Measurements from ENCODE around the gene ANKRD12.

The ANKRD12 gene

GRCh38 chr18:9328776-9329175, 192.2 kb downstream of the ANKRD12 start:
- Mint-ChIP-seq H3K4me3 (no peak overlapping the region), H3K9me3 (no peaks in the 10 kb centered on the region), H3K4me1 (peaks cover 2% of the 10 kb centered on the region), H3K27ac (no peak overlapping the region), H3K36me3 (no peaks in the 10 kb centered on the region)
- ATAC-seq (no peak), DNase-seq (ENCODE audit: low spot score in 2 of 2) (no peak)

- peaks cover 7% of the 10 kb centered on the region for H3K4me1 Mint-ChIP-seq
- ATAC-seq: no peak
These were observed 192.9 kb downstream of the ANKRD12 start for GRCh38 chr18:9329471-9329870.

GRCh38 chr18:9330419-9330818, 193.8 kb downstream of the ANKRD12 start:
- Mint-ChIP-seq H3K36me3 (peaks cover 7% of the 10 kb centered on the region), H3K4me3 (no peak overlapping the region), H3K9me3 (no peaks in the 10 kb centered on the region), H3K27ac (no peak overlapping the region), H3K4me1 (peaks cover 7% of the 10 kb centered on the region)
- DNase-seq (ENCODE audit: low spot score in 2 of 2) (no peak), ATAC-seq (no peak)

More at GRCh38 chr18:9329471-9329870, 192.9 kb downstream of the ANKRD12 start:
- Mint-ChIP-seq H3K9me3 (no peaks in the 10 kb centered on the region), H3K27ac (no peak overlapping the region), H3K4me3 (no peak overlapping the region), H3K36me3 (peaks cover 6% of the 10 kb centered on the region)
- no peak for DNase-seq (ENCODE audit: low spot score in 2 of 2)

- Mint-ChIP-seq H3K4me3 (peak overlapping the region; percentile 87), H3K27ac (peak overlapping the region; percentile 88), H3K4me1 (peaks cover 26% of the 10 kb centered on the region), H3K9me3 (no peaks in the 10 kb centered on the region), H3K36me3 (peaks cover 19% of the 10 kb centered on the region)
- ATAC-seq (peak; percentile 67), DNase-seq (ENCODE audit: low spot score in 2 of 2) (no peak)
These were observed 197.1 kb downstream of the ANKRD12 start for GRCh38 chr18:9333441-9334328.

- DNase-seq (ENCODE audit: low spot score in 2 of 2): peak; percentile 91 to 94
- ATAC-seq: peak; percentile 90
- H3K4me1 Mint-ChIP-seq: peaks cover 28% of the 10 kb centered on the region
- H3K27ac Mint-ChIP-seq: peak within 1 kb of the TSS; percentile 88
- peak within 1 kb of the TSS; percentile 87 for H3K4me3 Mint-ChIP-seq
- H3K9me3 Mint-ChIP-seq: no peaks in the 10 kb centered on the region
- peaks cover 27% of the 10 kb centered on the region for H3K36me3 Mint-ChIP-seq
These were observed 197.9 kb downstream of the ANKRD12 start, which contains the start of gene TWSG1 for GRCh38 chr18:9334329-9334972. Gene TWSG1, plus strand, starts transcription at chr18:9334773. Its CDS starts 2,457 bp downstream, at chr18:9337230.

- peak; percentile 66 for ATAC-seq
- Mint-ChIP-seq H3K27ac (peak overlapping the region; percentile 88), H3K4me1 (peaks cover 28% of the 10 kb centered on the region), H3K4me3 (peak overlapping the region; percentile 87), H3K36me3 (peaks cover 34% of the 10 kb centered on the region), H3K9me3 (no peaks in the 10 kb centered on the region)
- peak in 1 of 2 donors; percentile 40 for DNase-seq (ENCODE audit: low spot score in 2 of 2)
These were observed 198.6 kb downstream of the ANKRD12 start for GRCh38 chr18:9334973-9335696.

Data from stimulated activated effector memory CD8-positive, alpha-beta T cell treated with anti-CD3 and anti-CD28 coated beads, Interleukin-12 subunit alpha, Interleukin-12 subunit beta, amount 100 ng/mL, for 72 hours (primary cell).